Measurements from ENCODE around the gene CAPN12. TPM values are rescaled to one million over a fixed set of nuclear protein-coding genes. Genes with fewer than 3 reads are reported as not detected.
"Not testable (repeated sequence)": the region's sequence is repeated elsewhere in the genome, so short reads cannot be mapped to it uniquely, and the experiment has no call there.

CAPN12 gene
- polyA plus RNA-seq, 1 experiment, result 0.75 TPM

GRCh38 chr19:38788478-38789243 lies 44.4 kb upstream of the CAPN12 start, which contains the start of gene LGALS7B:
Gene LGALS7B (plus strand): TSS chr19:38789200. CDS start chr19:38789227, 27 bp downstream.
- no peak for DNase-seq (ENCODE audit: low read depth)
- Histone ChIP-seq H3K4me3 (ENCODE audit: low read depth, low read length) (no peak within 1 kb of the TSS), H3K36me3 (ENCODE audit: control insufficient read depth, insufficient read depth, low read length) (no peaks in the 10 kb centered on the region), H3K27me3 (ENCODE audit: control insufficient read depth, insufficient read depth, low read length) (no peaks in the 10 kb centered on the region)
- TF ChIP-seq, protein P1, sequence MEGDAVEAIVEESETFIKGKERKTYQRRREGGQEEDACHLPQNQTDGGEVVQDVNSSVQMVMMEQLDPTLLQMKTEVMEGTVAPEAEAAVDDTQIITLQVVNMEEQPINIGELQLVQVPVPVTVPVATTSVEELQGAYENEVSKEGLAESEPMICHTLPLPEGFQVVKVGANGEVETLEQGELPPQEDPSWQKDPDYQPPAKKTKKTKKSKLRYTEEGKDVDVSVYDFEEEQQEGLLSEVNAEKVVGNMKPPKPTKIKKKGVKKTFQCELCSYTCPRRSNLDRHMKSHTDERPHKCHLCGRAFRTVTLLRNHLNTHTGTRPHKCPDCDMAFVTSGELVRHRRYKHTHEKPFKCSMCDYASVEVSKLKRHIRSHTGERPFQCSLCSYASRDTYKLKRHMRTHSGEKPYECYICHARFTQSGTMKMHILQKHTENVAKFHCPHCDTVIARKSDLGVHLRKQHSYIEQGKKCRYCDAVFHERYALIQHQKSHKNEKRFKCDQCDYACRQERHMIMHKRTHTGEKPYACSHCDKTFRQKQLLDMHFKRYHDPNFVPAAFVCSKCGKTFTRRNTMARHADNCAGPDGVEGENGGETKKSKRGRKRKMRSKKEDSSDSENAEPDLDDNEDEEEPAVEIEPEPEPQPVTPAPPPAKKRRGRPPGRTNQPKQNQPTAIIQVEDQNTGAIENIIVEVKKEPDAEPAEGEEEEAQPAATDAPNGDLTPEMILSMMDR (IDR thresholded peaks at IDR 0.05; ENCODE audit: insufficient read depth, low read depth, low read length), result no peak
- ChIA-PET CTCF (no interaction called here), POLR2A (no interaction called here)

DNA sequence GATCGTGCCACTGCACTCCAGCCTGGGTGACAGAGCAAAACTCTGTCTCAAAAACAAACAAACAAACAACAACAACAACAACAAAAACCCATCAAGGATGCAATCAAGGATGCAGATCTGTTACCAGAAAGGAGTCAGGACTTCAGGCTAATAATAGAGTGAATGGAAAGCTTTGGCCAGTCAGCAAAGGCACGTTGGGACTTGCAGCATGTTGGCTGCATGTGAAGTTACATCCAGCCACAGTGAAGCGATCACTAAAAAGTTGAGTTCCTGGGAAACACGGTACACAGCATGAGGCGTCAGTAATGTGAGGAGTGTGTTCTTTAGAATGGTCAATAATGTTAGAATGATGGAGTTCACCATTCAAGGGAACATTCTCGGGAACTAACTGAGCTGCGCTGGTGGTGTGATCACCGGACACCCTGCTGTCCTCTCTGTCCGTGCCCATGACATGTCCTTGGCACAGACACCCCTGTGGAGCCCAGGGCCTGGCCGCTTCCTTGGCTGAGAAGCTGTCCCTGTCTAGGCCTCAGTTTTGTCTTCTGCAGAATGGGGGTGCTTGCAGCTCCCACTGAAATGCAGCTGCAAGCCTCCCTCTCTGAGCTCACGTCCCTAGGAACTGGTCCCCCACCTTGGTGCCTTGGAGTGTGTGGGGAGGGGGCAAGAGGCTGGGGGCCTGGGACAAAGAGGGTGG lies 42.4 kb upstream of the CAPN12 start:
- no peak overlapping the region for H3K4me3 ChIP-seq (ENCODE audit: low read depth, low read length)
- no peaks in the 10 kb centered on the region for H3K36me3 ChIP-seq (ENCODE audit: control insufficient read depth, insufficient read depth, low read length)
- TF ChIP-seq, protein P1 (IDR thresholded peaks at IDR 0.05; ENCODE audit: insufficient read depth, low read depth, low read length), result no peak
- ChIA-PET POLR2A (no interaction called here), CTCF (interaction anchor here (0.6 to 3.2 kb wide), 3 partner anchors 17 to 144 kb away, joined by 3 to 12 read pairs (median 4); partner anchors contain the start of genes MRPS12 and SARS2)
- no peaks in the 10 kb centered on the region; the same call in 1 of the 2 replicates for H3K27me3 ChIP-seq (ENCODE audit: control insufficient read depth, insufficient read depth, low read length)
- no peak for DNase-seq (ENCODE audit: low read depth)

GRCh38 chr19:38786061-38786460 lies 41.8 kb upstream of the CAPN12 start:
- H3K36me3 ChIP-seq (ENCODE audit: control insufficient read depth, insufficient read depth, low read length); DNase-seq (ENCODE audit: low read depth); POLR2A ChIA-PET; H3K4me3 ChIP-seq (ENCODE audit: low read depth, low read length); H3K27me3 ChIP-seq (ENCODE audit: control insufficient read depth, insufficient read depth, low read length): not testable (repeated sequence)
- CTCF ChIA-PET, result interaction anchor here (1.1 to 3.2 kb wide), 2 partner anchors 16 to 144 kb away, joined by 4 to 12 read pairs; partner anchors contain the start of genes MRPS12 and SARS2

GRCh38 chr19:38785187-38785699 lies 41.0 kb upstream of the CAPN12 start:
- TF ChIP-seq, protein P1 (IDR thresholded peaks at IDR 0.05; ENCODE audit: insufficient read depth, low read depth, low read length), result no peak
- no peak for DNase-seq (ENCODE audit: low read depth)

DNA sequence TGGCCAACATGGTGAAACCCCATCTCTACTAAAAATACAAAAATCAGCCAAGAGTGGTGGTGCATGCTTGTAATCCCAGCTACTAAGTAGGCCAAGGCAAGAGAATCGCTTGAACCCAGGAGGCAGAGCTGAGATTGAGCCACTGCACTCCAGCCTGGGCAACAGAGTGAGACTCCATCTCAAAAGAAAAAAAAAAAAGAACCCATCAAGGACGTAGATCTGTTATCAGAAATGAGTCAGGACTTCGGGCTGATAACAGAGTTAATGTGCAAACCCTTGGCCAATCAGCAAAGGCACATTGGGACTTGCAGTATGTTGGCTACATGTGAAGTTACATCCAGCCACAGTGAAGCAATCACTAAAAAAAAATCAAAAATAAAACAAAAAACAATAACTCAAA lies 40.0 kb upstream of the CAPN12 start:
- TF ChIP-seq, protein P1 (IDR thresholded peaks at IDR 0.05; ENCODE audit: insufficient read depth, low read depth, low read length), result no peak
- ChIA-PET CTCF (no interaction called here), POLR2A (no interaction called here)
- no peak overlapping the region for H3K4me3 ChIP-seq (ENCODE audit: low read depth, low read length)
- no peak for DNase-seq (ENCODE audit: low read depth)
- no peaks in the 10 kb centered on the region for H3K36me3 ChIP-seq (ENCODE audit: control insufficient read depth, insufficient read depth, low read length)
- no peaks in the 10 kb centered on the region; the same call in 1 of the 2 replicates for H3K27me3 ChIP-seq (ENCODE audit: control insufficient read depth, insufficient read depth, low read length)

More at GRCh38 chr19:38785187-38785699, 41.0 kb upstream of the CAPN12 start:
- POLR2A ChIA-PET, result no interaction called here
- H3K4me3 ChIP-seq (ENCODE audit: low read depth, low read length), result no peak overlapping the region
- H3K27me3 ChIP-seq (ENCODE audit: control insufficient read depth, insufficient read depth, low read length), result no peaks in the 10 kb centered on the region; the same call in 1 of the 2 replicates
- H3K36me3 ChIP-seq (ENCODE audit: control insufficient read depth, insufficient read depth, low read length), result no peaks in the 10 kb centered on the region
- CTCF ChIA-PET, result interaction anchor here (3.2 kb wide), 1 partner anchor 15 kb away, joined by 12 read pairs; no protein-coding TSS in a partner anchor

GRCh38 chr19:38782212-38782611 lies 37.9 kb upstream of the CAPN12 start:
- H3K36me3 ChIP-seq (ENCODE audit: control insufficient read depth, insufficient read depth, low read length); H3K27me3 ChIP-seq (ENCODE audit: control insufficient read depth, insufficient read depth, low read length); H3K4me3 ChIP-seq (ENCODE audit: low read depth, low read length); CTCF ChIA-PET; POLR2A ChIA-PET; DNase-seq (ENCODE audit: low read depth): not testable (repeated sequence)
